HG03521 (cell line): ENCODE results near the gene EIF2AK2.

ENCODE experiments used
- ATAC-seq: cut with Tn5 transposase; IDR thresholded peaks from one replicate; pipeline ENCODE4 v1.9.1; 2021; ENCODE audit warnings: mild to moderate bottlenecking, moderate library complexity; ENCODE audit not compliant: unreplicated experiment

Gene EIF2AK2

GRCh38 chr2:37104178-37104577 lies 52.6 kb downstream of the EIF2AK2 start:
- no peak for ATAC-seq

GRCh38 chr2:37102588-37102987 lies 54.2 kb downstream of the EIF2AK2 start:
- ATAC-seq, result no peak

- ATAC-seq, result no peak
Measured at GRCh38 chr2:37100054-37100453, 56.7 kb downstream of the EIF2AK2 start.

- ATAC-seq, result no peak
Measured at GRCh38 chr2:37098416-37099118, 58.2 kb downstream of the EIF2AK2 start.

- ATAC-seq, result no peak
Measured at GRCh38 chr2:37096568-37096967, 60.2 kb downstream of the EIF2AK2 start.

- ATAC-seq, result peak; percentile 47
Measured at GRCh38 chr2:37091873-37092272, 64.9 kb downstream of the EIF2AK2 start.

- ATAC-seq, result peak; percentile 82
Measured at GRCh38 chr2:37090019-37090477, 66.7 kb downstream of the EIF2AK2 start.

GRCh38 chr2:37085731-37086147 lies 71.0 kb downstream of the EIF2AK2 start:
- ATAC-seq, result no peak

- ATAC-seq, result no peak
Measured at GRCh38 chr2:37084797-37085196, 72.0 kb downstream of the EIF2AK2 start.

- ATAC-seq, result peak; percentile 76
Measured at GRCh38 chr2:37083873-37084794, 72.6 kb downstream of the EIF2AK2 start, which contains the start of the genes GPATCH11 and HEATR5B. TSS of gene GPATCH11 (plus strand) at chr2:37084518. CDS start at chr2:37088382, 3,864 bp downstream. TSS of gene HEATR5B (minus strand) at chr2:37084372. CDS start at chr2:37083414, 958 bp downstream.

GRCh38 chr2:37080689-37081088 lies 76.1 kb downstream of the EIF2AK2 start:
- ATAC-seq, result no peak

GRCh38 chr2:37080266-37080665 lies 76.5 kb downstream of the EIF2AK2 start:
- no peak for ATAC-seq

- ATAC-seq, result no peak
Measured at GRCh38 chr2:37070931-37071330, 85.8 kb downstream of the EIF2AK2 start.

GRCh38 chr2:37068686-37069085 lies 88.1 kb downstream of the EIF2AK2 start:
- ATAC-seq, result no peak

GRCh38 chr2:37061776-37062175 lies 95.0 kb downstream of the EIF2AK2 start:
- no peak for ATAC-seq

- ATAC-seq, result no peak
Measured at GRCh38 chr2:37061013-37061711, 95.6 kb downstream of the EIF2AK2 start.

GRCh38 chr2:37060446-37060845 lies 96.3 kb downstream of the EIF2AK2 start:
- no peak for ATAC-seq

- ATAC-seq, result no peak
Measured at GRCh38 chr2:37059841-37060240, 96.9 kb downstream of the EIF2AK2 start.

- no peak for ATAC-seq
Measured at GRCh38 chr2:37052600-37053332, 104.0 kb downstream of the EIF2AK2 start.
